Stimulated activated CD4-positive, alpha-beta T cell treated with anti-CD3 and anti-CD28 coated beads, Interleukin-1b, Interleukin-23, amount 100 ng/mL, for 24 hours (primary cell): ENCODE data around the gene ARHGEF38.
"Not testable (repeated sequence)": the region's sequence is repeated elsewhere in the genome, so short reads cannot be mapped to it uniquely, and the experiment has no call there.

Experiments
- DNase-seq, 4 experiments: peaks; one replicate each; pipeline ENCODE4 v3.0.0-alpha.2; 2020; ENCODE audit warnings: low read depth in 4 of 4, low spot score in 1 of 4

Gene ARHGEF38

GRCh38 chr4:105607876-105608275, 55.5 kb downstream of the ARHGEF38 start:
- no peak for DNase-seq

GRCh38 chr4:105609819-105610218, 57.4 kb downstream of the ARHGEF38 start:
- DNase-seq, result not testable (repeated sequence)

- DNase-seq, result no peak
These were observed 60.9 kb downstream of the ARHGEF38 start for GRCh38 chr4:105613306-105613705.

- no peak for DNase-seq
These were observed 66.9 kb downstream of the ARHGEF38 start for GRCh38 chr4:105619188-105619931.

- no peak for DNase-seq
These were observed 68.4 kb downstream of the ARHGEF38 start for GRCh38 chr4:105620640-105621323.

GRCh38 chr4:105622269-105622668, 69.8 kb downstream of the ARHGEF38 start:
- DNase-seq, result no peak

- no peak for DNase-seq
These were observed 70.7 kb downstream of the ARHGEF38 start for GRCh38 chr4:105623099-105623498.

- DNase-seq, result no peak
These were observed 72.1 kb downstream of the ARHGEF38 start for GRCh38 chr4:105624530-105624929.

GRCh38 chr4:105625214-105625613, 72.8 kb downstream of the ARHGEF38 start:
- no peak for DNase-seq

GRCh38 chr4:105626846-105627245, 74.4 kb downstream of the ARHGEF38 start:
- no peak for DNase-seq

- no peak for DNase-seq
These were observed 75.2 kb downstream of the ARHGEF38 start for GRCh38 chr4:105627620-105628019.

GRCh38 chr4:105630670-105631655, 78.5 kb downstream of the ARHGEF38 start:
- DNase-seq, result no peak

GRCh38 chr4:105631818-105632400, 79.5 kb downstream of the ARHGEF38 start:
- DNase-seq, result no peak

GRCh38 chr4:105632599-105632998, 80.2 kb downstream of the ARHGEF38 start:
- no peak for DNase-seq

GRCh38 chr4:105633241-105633640, 80.8 kb downstream of the ARHGEF38 start:
- DNase-seq, result no peak

- DNase-seq, result no peak
These were observed 82.1 kb downstream of the ARHGEF38 start for GRCh38 chr4:105634402-105635080.

- no peak for DNase-seq
These were observed 85.2 kb downstream of the ARHGEF38 start for GRCh38 chr4:105637408-105638176.

- no peak for DNase-seq
These were observed 89.4 kb downstream of the ARHGEF38 start for GRCh38 chr4:105641845-105642244.

- no peak for DNase-seq
These were observed 91.8 kb downstream of the ARHGEF38 start for GRCh38 chr4:105644257-105644656.

GRCh38 chr4:105645440-105645839, 93.0 kb downstream of the ARHGEF38 start:
- DNase-seq, result no peak
